Osteoblast (primary cell): ENCODE measurements around the gene PRICKLE1. TPM values are rescaled to one million over a fixed set of nuclear protein-coding genes. Genes with fewer than 3 reads are reported as not detected.
A peak's percentile ranks its signal among the peaks of the same experiment; 100 is the strongest.

Experiments used
- DNase-seq: peaks from one replicate; pipeline ENCODE4 v3.0.0; 2011; ENCODE audit warnings: low spot score, mixed read lengths; ENCODE audit not compliant: insufficient read length; ENCODE audit errors: missing footprints
- H2AFZ ChIP-seq: 2 replicates; pipeline ENCODE4 v1.6.0; 2011; ENCODE audit warnings: mild to moderate bottlenecking, low read length
- H3K27ac ChIP-seq: 2 replicates; pipeline ENCODE4 v1.5.1; 2011; ENCODE audit warnings: mild to moderate bottlenecking, low read depth, low read length, moderate library complexity
- H3K27me3 ChIP-seq: 2 replicates; pipeline ENCODE4 v1.6.0; 2012; ENCODE audit warnings: mild to moderate bottlenecking, control low read depth, inconsistent platforms, low read length, moderate library complexity; ENCODE audit not compliant: insufficient read depth
- H3K36me3 ChIP-seq: 2 replicates; pipeline ENCODE4 v1.5.1; 2011; ENCODE audit warnings: mild to moderate bottlenecking, low read length, control low read depth, moderate library complexity; ENCODE audit not compliant: insufficient read depth
- H3K4me1 ChIP-seq: 2 replicates; pipeline ENCODE4 v1.5.1; 2011; ENCODE audit warnings: mild to moderate bottlenecking, low read length, control low read depth, moderate library complexity; ENCODE audit not compliant: insufficient read depth
- H3K4me2 ChIP-seq: 2 replicates; pipeline ENCODE4 v1.6.0; 2011; ENCODE audit warnings: mild to moderate bottlenecking, low read length; ENCODE audit not compliant: insufficient read depth
- H3K4me3 ChIP-seq: fragments of 200-600 bp; sonication (generic); 3 replicates; pipeline ENCODE4 v1.5.1; 2012; ENCODE audit warnings: mild to moderate bottlenecking, low read length, inconsistent platforms; ENCODE audit not compliant: insufficient read depth
- H3K79me2 ChIP-seq: 2 replicates; pipeline ENCODE4 v1.6.0; 2012; ENCODE audit warnings: mild to moderate bottlenecking, low read length, control low read depth, inconsistent platforms; ENCODE audit not compliant: insufficient read depth
- H3K9me3 ChIP-seq: 2 replicates; pipeline ENCODE4 v1.5.1; 2011; ENCODE audit warnings: low read depth, low read length, control low read depth
- H4K20me1 ChIP-seq: 2 replicates; pipeline ENCODE4 v1.6.0; 2012; ENCODE audit warnings: mild to moderate bottlenecking, low read length, control low read depth; ENCODE audit not compliant: insufficient read depth
- CTCF ChIP-seq: IDR thresholded peaks from 2 replicates; pipeline ENCODE4 v1.5.1; 2011; ENCODE audit warnings: mild to moderate bottlenecking, low read depth, low read length, moderate library complexity; ENCODE audit errors: extremely low read depth
- total RNA-seq: library from RNA; depleted of rRNA; stranded (reverse); fragments of >200 nt; gene quantifications from 2 replicates; pipeline ENCODE4 v1.2.3, GENCODE V29; 2012

Gene PRICKLE1
- total RNA-seq, 1 donor, result 13.0 TPM

- Histone ChIP-seq H3K4me1 (peaks cover 21% of the 10 kb centered on the region), H2AFZ (no peak overlapping the region), H3K9me3 (no peaks in the 10 kb centered on the region), H3K36me3 (no peaks in the 10 kb centered on the region), H3K4me3 (no peak overlapping the region), H3K79me2 (no peaks in the 10 kb centered on the region), H3K4me2 (no peak overlapping the region), H3K27me3 (no peaks in the 10 kb centered on the region), H4K20me1 (no peaks in the 10 kb centered on the region), H3K27ac (no peak overlapping the region)
- TF ChIP-seq CTCF, result no peak
- no peak for DNase-seq
These were observed 140.7 kb downstream of the PRICKLE1 start for GRCh38 chr12:42448841-42449240.

- Histone ChIP-seq H3K9me3 (no peaks in the 10 kb centered on the region), H3K79me2 (no peaks in the 10 kb centered on the region), H3K36me3 (peaks cover 9% of the 10 kb centered on the region), H2AFZ (no peak overlapping the region), H3K27me3 (no peaks in the 10 kb centered on the region), H3K4me2 (no peak overlapping the region), H3K4me3 (no peak overlapping the region), H3K4me1 (peaks cover 21% of the 10 kb centered on the region), H4K20me1 (no peaks in the 10 kb centered on the region), H3K27ac (no peak overlapping the region)
- no peak for TF ChIP-seq CTCF
- DNase-seq, result peak; percentile 30
These were observed 142.2 kb downstream of the PRICKLE1 start for GRCh38 chr12:42447371-42447786.

GRCh38 chr12:42446761-42447160 is 142.8 kb downstream of the PRICKLE1 start:
- H4K20me1 ChIP-seq, result no peaks in the 10 kb centered on the region
- H3K4me3 ChIP-seq, result no peak overlapping the region
- no peaks in the 10 kb centered on the region for H3K9me3 ChIP-seq
- H2AFZ ChIP-seq, result no peak overlapping the region
- no peaks in the 10 kb centered on the region for H3K27me3 ChIP-seq
- H3K4me1 ChIP-seq, result peaks cover 17% of the 10 kb centered on the region
- no peak overlapping the region for H3K4me2 ChIP-seq
- peak; percentile 63 for DNase-seq
- no peak for TF ChIP-seq CTCF
- no peak overlapping the region for H3K27ac ChIP-seq
- H3K79me2 ChIP-seq, result no peaks in the 10 kb centered on the region
- peaks cover 13% of the 10 kb centered on the region for H3K36me3 ChIP-seq

- H4K20me1 ChIP-seq, result no peaks in the 10 kb centered on the region
- no peak overlapping the region for H3K4me3 ChIP-seq
- no peaks in the 10 kb centered on the region for H3K27me3 ChIP-seq
- no peak overlapping the region for H2AFZ ChIP-seq
- H3K36me3 ChIP-seq, result peaks cover 16% of the 10 kb centered on the region
- no peak for TF ChIP-seq CTCF
- H3K9me3 ChIP-seq, result no peaks in the 10 kb centered on the region
- no peak overlapping the region for H3K27ac ChIP-seq
- no peak overlapping the region for H3K4me2 ChIP-seq
- no peak for DNase-seq
- no peaks in the 10 kb centered on the region for H3K79me2 ChIP-seq
- peaks cover 17% of the 10 kb centered on the region for H3K4me1 ChIP-seq
These were observed 143.7 kb downstream of the PRICKLE1 start for GRCh38 chr12:42445891-42446290.
